Right lobe of liver (tissue), 4 donors: Measurements from ENCODE around the gene CSNK1A1.

Experiments
- CTCF ChIP-seq, 4 donors: fragments of 200-600 bp in 3 of 4; fragments of 450-650 bp in 1 of 4; IDR thresholded peaks; one replicate each; pipeline versions ENCODE4 v1.5.1 to v1.8.0; 2016 to 2022; ENCODE audit warnings: antibody characterized with exemption in 4 of 4, mild to moderate bottlenecking in 2 of 4
- POLR2A ChIP-seq: fragments of 450-650 bp; IDR thresholded peaks from one replicate; pipeline ENCODE4 v1.6.1; 2017; ENCODE audit warnings: antibody characterized with exemption, mild to moderate bottlenecking
- donor health status: DM: no; HTN: no; CAD: no.
- donor health status: DM: no; HTN: no; CAD: no.
- donor health status: DM: no; HTN: yes; CAD: no.

GRCh38 chr5:149594206-149594895 is 43.1 kb upstream of the CSNK1A1 start:
- TF ChIP-seq CTCF (IDR thresholded peaks at IDR 0.05) (no peak), POLR2A (no peak)
